K562 (cell line): Measurements from ENCODE around the gene ANKRD11. TPM values are rescaled to one million over a fixed set of nuclear protein-coding genes. Genes with fewer than 3 reads are reported as not detected.
A peak's percentile ranks its signal among the peaks of the same experiment; 100 is the strongest.

Source experiments
- ATAC-seq: fragments of 200-7000 bp; cut with Tn5 transposase; 3 replicates; pipeline ENCODE4 v1.9.1; 2020; ENCODE audit warnings: moderate library complexity
- BruUV-seq: library from RNA; stranded (reverse); fragments of 400-500 nt; replicated peaks from 2 replicates; lab custom pipeline; 2021; lab: Mats Ljungman, UMichigan
- CTCF ChIA-PET: fragments of 300-600 bp; formaldehyde crosslinking; extraction: SDS; loops from one replicate; lab custom pipeline; 2021; ENCODE audit warnings: low intra/inter-chr PET ratio; lab: Yijun Ruan, JAX
- POLR2A ChIA-PET: fragments of 300-600, 350-650 bp; sonication (Branson Sonifier 250); formaldehyde crosslinking; extraction: SDS; loops from one replicate; lab custom pipeline; 2021; ENCODE audit warnings: antibody characterized with exemption, inconsistent platforms; lab: Yijun Ruan, JAX
- DNase-seq, 4 experiments: peaks; one replicate each; pipeline versions ENCODE4 v3.0.0 to v3.0.0-alpha.2; 2011 to 2018; ENCODE audit warnings: low spot score in 3 of 4, mixed read lengths in 3 of 4; ENCODE audit errors: extremely low read depth in 1 of 4
- FAIRE-seq: peaks from 2 replicates; lab custom pipeline; 2011; peaks lifted over from hg19 to GRCh38; lab: Jason Lieb, UNC
- H2AFZ ChIP-seq: 2 replicates; pipeline ENCODE4 v1.6.0; 2011; ENCODE audit warnings: low read depth, low read length, control low read depth, inconsistent platforms
- H3K27ac ChIP-seq: fragments of 200-600 bp; 3 replicates; pipeline ENCODE4 v1.8.0; 2011; ENCODE audit warnings: low read depth, mild to moderate bottlenecking, control low read depth, inconsistent platforms, low read length, moderate library complexity, mixed read lengths; ENCODE audit errors: extremely low read depth
- H3K27me3 ChIP-seq, 2 experiments: fragments of 300-600 bp in 1 of 2; 2 replicates in 1 of 2; 3 replicates in 1 of 2; pipeline versions ENCODE4 v1.6.0 to v1.8.0; 2011; ENCODE audit warnings: inconsistent platforms in 2 of 2, low read length in 2 of 2, mild to moderate bottlenecking in 1 of 2, mixed read lengths in 1 of 2, moderate library complexity in 1 of 2; ENCODE audit not compliant: control insufficient read depth in 2 of 2, insufficient read depth in 2 of 2
- H3K36me3 ChIP-seq: fragments of 300-600 bp; 3 replicates; pipeline ENCODE4 v1.8.0; 2011; ENCODE audit warnings: mild to moderate bottlenecking, low read length, inconsistent platforms; ENCODE audit not compliant: control insufficient read depth, insufficient read depth
- H3K4me1 ChIP-seq, 2 experiments: fragments of 200-600 bp in 1 of 2; replicated peaks in 1 of 2; 2 replicates in 1 of 2; 3 replicates in 1 of 2; pipeline versions ENCODE4 v1.5.1 to v1.8.0; 2011; ENCODE audit warnings: inconsistent platforms in 2 of 2, low read length in 2 of 2, mild to moderate bottlenecking in 1 of 2, mixed read lengths in 1 of 2, moderate library complexity in 1 of 2; ENCODE audit not compliant: control insufficient read depth in 2 of 2, insufficient read depth in 2 of 2
- H3K4me2 ChIP-seq: 2 replicates; pipeline ENCODE4 v1.6.1; 2011; ENCODE audit warnings: low read length, control low read depth, inconsistent platforms, mixed read lengths; ENCODE audit not compliant: insufficient read depth
- H3K4me3 ChIP-seq: fragments of 200-600 bp; sonication (generic), shearing (Covaris generic); 2 replicates; pipeline ENCODE4 v1.5.1; 2016; ENCODE audit warnings: control low read depth, inconsistent platforms
- H3K79me2 ChIP-seq: fragments of 200-600 bp; 3 replicates; pipeline ENCODE4 v1.8.0; 2011; ENCODE audit warnings: low read length, inconsistent platforms; ENCODE audit not compliant: control insufficient read depth, insufficient read depth
- H3K9ac ChIP-seq, 2 experiments: 2 replicates each; pipeline versions ENCODE4 v1.6.0 to v1.6.1; 2011; ENCODE audit warnings: low read depth in 2 of 2, low read length in 2 of 2, control low read depth in 1 of 2, inconsistent platforms in 1 of 2, mild to moderate bottlenecking in 1 of 2, mixed read lengths in 1 of 2; ENCODE audit not compliant: insufficient read depth in 1 of 2
- H3K9me1 ChIP-seq: one replicate; pipeline ENCODE4 v1.6.0; 2011; ENCODE audit warnings: inconsistent platforms, mild to moderate bottlenecking, low read length, moderate library complexity; ENCODE audit not compliant: control insufficient read depth, insufficient read depth
- H3K9me3 ChIP-seq: replicated peaks from 2 replicates; pipeline ENCODE4 v1.5.1; 2011; ENCODE audit warnings: low read depth, low read length, inconsistent platforms; ENCODE audit not compliant: control insufficient read depth, insufficient read depth
- H4K20me1 ChIP-seq: replicated peaks from 2 replicates; pipeline ENCODE4 v1.6.1; 2011; ENCODE audit warnings: low read length, inconsistent platforms, mixed read lengths; ENCODE audit not compliant: control insufficient read depth, insufficient read depth
- CBFA2T3 ChIP-seq: fragments of 450-650 bp; IDR thresholded peaks from 2 replicates; pipeline ENCODE4 v1.6.1; 2017
- E2F5 ChIP-seq: sonication (generic); formaldehyde crosslinking; IDR thresholded peaks from 2 replicates; pipeline ENCODE4 v1.8.0; 2022; ENCODE audit warnings: mild to moderate bottlenecking, missing genetic modification reagents
- FOXP4 ChIP-seq: sonication (generic); formaldehyde crosslinking; IDR thresholded peaks from 2 replicates; pipeline ENCODE4 v1.8.0; 2022; ENCODE audit warnings: mild to moderate bottlenecking, missing genetic modification reagents, borderline replicate concordance
- GTF3C2 ChIP-seq: IDR thresholded peaks from 3 replicates; pipeline ENCODE4 v1.6.1; 2011; ENCODE audit warnings: borderline replicate concordance, mild to moderate bottlenecking, moderate library complexity; ENCODE audit not compliant: insufficient read length; ENCODE audit errors: extremely low read depth
- SMAD4 ChIP-seq: fragments of 250-450 bp; sonication (Bioruptor Pico); conservative IDR thresholded peaks from 2 replicates; pipeline ENCODE4 v1.8.0; 2021; ENCODE audit warnings: inconsistent platforms, mild to moderate bottlenecking, moderate library complexity
- SPI1 ChIP-seq: IDR thresholded peaks from 2 replicates; pipeline ENCODE4 v1.6.1; 2011; ENCODE audit warnings: low read depth, low read length, control low read depth, borderline replicate concordance
- ZBTB2 ChIP-seq: fragments of 450-650 bp; IDR thresholded peaks from 2 replicates; pipeline ENCODE4 v1.6.1; 2016; ENCODE audit warnings: antibody characterized with exemption
- ZC3H8 ChIP-seq: fragments of 450-650 bp; IDR thresholded peaks from 2 replicates; pipeline ENCODE4 v1.6.1; 2017
- ZNF311 ChIP-seq: fragments of 250-450 bp; sonication (Bioruptor Pico); IDR thresholded peaks from 2 replicates; pipeline ENCODE4 v1.4.0; 2020; ENCODE audit warnings: mild to moderate bottlenecking, moderate library complexity
- WGBS: fragments of 100-300 bp; shearing (Covaris generic); methylation state at CpG from one replicate; pipeline ENCODE4 v1.1.6; 2016; ENCODE audit warnings: low coverage, mixed read lengths; ENCODE audit not compliant: insufficient coverage; ENCODE audit errors: missing lambda C conversion rate; 5-methylcytosine and 5-hydroxymethylcytosine counted together
- in situ Hi-C: fragments of 300-500 bp; cut with MboI; formaldehyde crosslinking; loops from 4 replicates; pipeline ENCODE4 v1.15.0; 2018; ENCODE audit warnings: inconsistent platforms, mixed read lengths
- intact Hi-C: fragments of 100-400 bp; cut with micrococcal nuclease; formaldehyde crosslinking; loops from 2 replicates; pipeline ENCODE4 v1.14.2; 2022
- polyA plus RNA-seq, 8 experiments: library from polyadenylated mRNA; depleted of rRNA in 4 of 8; stranded (reverse) in 5 of 8; unstranded in 3 of 8; fragments of >200 nt; fragmentation: Nextera tagmentation in 2 of 8; fragmentation: Illumina TruSeq in 1 of 8; extraction: Ambion mirVana in 2 of 8; extraction: Trizol in 1 of 8; gene quantifications; 2 replicates each; pipeline versions ENCODE4 v1.2.1 to v1.2.3, GENCODE V29; 2011 to 2014; ENCODE audit warnings: inconsistent platforms in 1 of 8, missing spikeins in 1 of 8
- total RNA-seq, 7 experiments: library from RNA; depleted of rRNA in 6 of 7; stranded (reverse); fragments of >200 nt in 6 of 7; fragmentation: Illumina TruSeq in 2 of 7; extraction: Trizol in 2 of 7; gene quantifications; 2 replicates each; pipeline versions ENCODE4 v1.2.1 to v1.2.3, GENCODE V29; 2011 to 2021; ENCODE audit warnings: low replicate concordance in 1 of 7
- TF ChIP-seq, protein P1 (sequence below): sonication (generic); formaldehyde crosslinking; IDR thresholded peaks from 2 replicates; pipeline ENCODE4 v1.9.0; 2022; ENCODE audit warnings: mild to moderate bottlenecking, missing genetic modification reagents

The ANKRD11 gene
- total and polyA plus RNA-seq, 9 of the 15 experiments (the other 6 are each of a cell fraction or from before 2014, with no cell fraction given), result 4.7 to 126 (median 31.7) TPM

- peaks cover 27% of the 10 kb centered on the region for H3K9me1 ChIP-seq
- peaks cover 57% of the 10 kb centered on the region; the same call in 2 of the 3 replicates for H3K36me3 ChIP-seq
- H3K4me1 ChIP-seq, result peaks cover 54 to 57% of the 10 kb centered on the region in 2 experiments
- H3K4me3 ChIP-seq, result no peak overlapping the region
- peaks cover 84% of the 10 kb centered on the region for H4K20me1 ChIP-seq
- intact Hi-C loops, result no loop called here
- no peak overlapping the region; the same call in 2 of the 3 replicates for H3K27ac ChIP-seq
- H3K27me3 ChIP-seq, result no peaks in the 10 kb centered on the region
- no TSS peak for BruUV-seq
- DNase-seq (no peak), FAIRE-seq (no peak), ATAC-seq (no peak)
- ChIA-PET CTCF (no interaction called here), POLR2A (interaction anchor here (1.7 kb wide), 2 partner anchors 20 to 146 kb away, joined by 3 to 4 read pairs; no protein-coding TSS in a partner anchor)
- in situ Hi-C loops, result no loop called here
- H3K9me3 ChIP-seq, result no peaks in the 10 kb centered on the region
- no peak overlapping the region for H2AFZ ChIP-seq
- H3K4me2 ChIP-seq, result no peak overlapping the region; the same call in 1 of the 2 replicates
- peaks cover 97% of the 10 kb centered on the region for H3K79me2 ChIP-seq
- 59% methylated on average over 20 of the region's 21 CpGs for WGBS
- H3K9ac ChIP-seq, result 0 out of 4 replicates have a peak overlapping the region, but pooled peaks of 1 of the 2 experiments have one; percentile 15
- TF ChIP-seq ZC3H8 (no peak), ZNF311 (no peak), FOXP4 (CRISPR knock-in tag) (no peak), GTF3C2 (no peak), SMAD4 (no peak), SPI1 (peak; percentile 33; the same call in 1 of the 2 replicates), CBFA2T3 (no peak), E2F5 (CRISPR knock-in tag) (no peak), ZBTB2 (no peak)
- TF ChIP-seq, protein P1, sequence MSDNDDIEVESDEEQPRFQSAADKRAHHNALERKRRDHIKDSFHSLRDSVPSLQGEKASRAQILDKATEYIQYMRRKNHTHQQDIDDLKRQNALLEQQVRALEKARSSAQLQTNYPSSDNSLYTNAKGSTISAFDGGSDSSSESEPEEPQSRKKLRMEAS (CRISPR knock-in tag), result peak; percentile 22; the same call in 1 of the 2 replicates
Measured at GRCh38 chr16:89358030-89359005, 132.0 kb downstream of the ANKRD11 start.
